ENCODE results near the gene ZNF780B. TPM values are rescaled to one million over a fixed set of nuclear protein-coding genes. Genes with fewer than 3 reads are reported as not detected.
A peak's percentile ranks its signal among the peaks of the same experiment; 100 is the strongest.

Gene ZNF780B
- polyA plus RNA-seq, 2 of the 4 experiments (the other 2 are of a cell fraction) = 8.7 to 10.0 TPM

- 84% methylated on average over 1 of the region's 1 CpG for WGBS (ENCODE audit: missing lambda C conversion rate)
- TF ChIP-seq POLR2AphosphoS2 (conservative IDR thresholded peaks at IDR 0.05; ENCODE audit: low read length) (no peak), NPAS2 (CRISPR knock-in tag; IDR thresholded peaks at IDR 0.05; ENCODE audit: borderline replicate concordance) (peak; percentile 21; the same call in 1 of the 2 replicates)
- Histone ChIP-seq H3K4me2 (peak overlapping the region; percentile 73), H3K27ac (peak overlapping the region; percentile 89 to 90; a peak in 5 of 6 replicates), H3K4me3 (peak overlapping the region; percentile 74), H3K9me3 (peaks cover 34% of the 10 kb centered on the region), H3K4me1 (peaks cover 11% of the 10 kb centered on the region; the same call in 2 of the 3 replicates)
- FAIRE-seq (peak; percentile 28), DNase-seq (ENCODE audit: low read depth in 1 of 2, low spot score in 1 of 2) (no peak), ATAC-seq (no peak)
- POLR2A ChIA-PET = interaction anchor here (2.7 kb wide), 1 partner anchor 25 kb away, joined by 24 read pairs; the partner anchor contains the start of gene PSMC4
- CTCF ChIA-PET = interaction anchor here (1.5 to 2.5 kb wide), 4 partner anchors 9 to 152 kb away, joined by 4 to 15 read pairs (median 6); partner anchors contain the start of gene PSMC4
Observed at GRCh38 chr19:39995794-39996193, 60.2 kb downstream of the ZNF780B start.

- FAIRE-seq = no peak
- no peak overlapping the region for H3K27ac ChIP-seq
- ChIA-PET CTCF (interaction anchor here (1.5 to 1.6 kb wide), 2 partner anchors 145 to 202 kb away, joined by 3 to 6 read pairs; no protein-coding TSS in a partner anchor), POLR2A (no interaction called here)
- H3K4me1 ChIP-seq = peaks cover 11% of the 10 kb centered on the region; the same call in 2 of the 3 replicates
- H3K9me3 ChIP-seq = peaks cover 31% of the 10 kb centered on the region
- H3K4me3 ChIP-seq = no peak overlapping the region
- no peak for ATAC-seq
- no peak overlapping the region for H3K4me2 ChIP-seq
- no peak for DNase-seq (ENCODE audit: low read depth in 1 of 2, low spot score in 1 of 2)
- TF ChIP-seq SMC3 (IDR thresholded peaks at IDR 0.05) (no peak), FOXS1 (CRISPR knock-in tag; IDR thresholded peaks at IDR 0.05) (no peak), KDM5A (IDR thresholded peaks at IDR 0.05) (no peak), HMGXB4 (CRISPR knock-in tag; IDR thresholded peaks at IDR 0.05; ENCODE audit: borderline replicate concordance) (no peak), ZFP36 (IDR thresholded peaks at IDR 0.05; ENCODE audit: borderline replicate concordance, partially characterized antibody) (no peak), ESRRA (IDR thresholded peaks at IDR 0.05; ENCODE audit: borderline replicate concordance, low read length) (no peak), HOXA7 (CRISPR knock-in tag; IDR thresholded peaks at IDR 0.05) (no peak), MAFK (IDR thresholded peaks at IDR 0.05; ENCODE audit: partially characterized antibody) (no peak), ZNF302 (CRISPR knock-in tag; IDR thresholded peaks at IDR 0.05) (no peak), CBX2 (IDR thresholded peaks at IDR 0.05; ENCODE audit: borderline replicate concordance, low read depth) (no peak), KDM1A (IDR thresholded peaks at IDR 0.05; ENCODE audit: low read depth) (no peak), CTCF (IDR thresholded peaks at IDR 0.05) (no peak), POLR2A (IDR thresholded peaks at IDR 0.05; ENCODE audit: low read length) (no peak), HEYL (CRISPR knock-in tag; IDR thresholded peaks at IDR 0.05) (no peak), ATOH8 (CRISPR knock-in tag; IDR thresholded peaks at IDR 0.05; ENCODE audit: low read depth) (no peak), SREBF2 (IDR thresholded peaks at IDR 0.05) (no peak), ZSCAN20 (CRISPR knock-in tag; IDR thresholded peaks at IDR 0.05) (no peak)
Observed at GRCh38 chr19:39994361-39994760, 61.7 kb downstream of the ZNF780B start.

DNA sequence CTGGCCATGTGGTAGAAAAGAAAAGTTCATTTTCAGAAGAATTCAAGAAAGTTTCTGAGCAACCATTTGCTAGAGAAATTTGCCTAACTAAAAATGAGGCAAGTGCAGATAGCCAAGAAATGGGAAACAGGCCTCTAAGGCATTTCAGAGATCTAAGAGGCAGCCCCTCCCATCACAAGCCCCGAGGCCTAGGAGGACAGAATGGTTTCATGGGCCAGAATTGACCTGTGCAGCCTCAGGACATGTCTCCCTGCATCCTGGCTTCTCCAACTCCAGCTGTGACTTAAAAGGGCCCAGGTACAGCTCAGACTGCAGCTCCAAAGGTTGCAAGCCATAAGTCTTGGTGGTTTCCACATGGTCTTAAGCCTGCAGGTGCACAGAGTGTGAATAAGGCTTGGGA, 62.4 kb downstream of the ZNF780B start:
- ATAC-seq (no peak), FAIRE-seq (peak; percentile 51), DNase-seq (ENCODE audit: low read depth in 1 of 2, low spot score in 1 of 2) (no peak)
- no peak overlapping the region for H3K4me3 ChIP-seq
- ChIA-PET POLR2A (no interaction called here), CTCF (interaction anchor here (0.5 to 1.7 kb wide), 4 partner anchors 23 to 201 kb away, joined by 3 to 10 read pairs (median 4); partner anchors contain the start of gene PSMC4)
- no peak overlapping the region for H3K4me2 ChIP-seq
- TF ChIP-seq ZFP36 (IDR thresholded peaks at IDR 0.05; ENCODE audit: borderline replicate concordance, partially characterized antibody) (peak; percentile 93), POLR2AphosphoS2 (conservative IDR thresholded peaks at IDR 0.05; ENCODE audit: low read length) (no peak)
- 91% methylated on average over 1 of the region's 1 CpG for WGBS (ENCODE audit: missing lambda C conversion rate)
- H3K4me1 ChIP-seq = peaks cover 11% of the 10 kb centered on the region; the same call in 2 of the 3 replicates
- H3K27ac ChIP-seq = no peak overlapping the region
- H3K9me3 ChIP-seq = peaks cover 38% of the 10 kb centered on the region

Measured in A549 (cell line).